Panc1 (cell line): Measurements from ENCODE around the gene TUBB8. TPM values are rescaled to one million over a fixed set of nuclear protein-coding genes. Genes with fewer than 3 reads are reported as not detected.
"Not testable (repeated sequence)": the region's sequence is repeated elsewhere in the genome, so short reads cannot be mapped to it uniquely, and the experiment has no call there.

Source experiments
- ATAC-seq: fragments of 200-7000 bp; cut with Tn5 transposase; 2 replicates; pipeline ENCODE4 v1.9.1; 2020; ENCODE audit warnings: mild to moderate bottlenecking, moderate library complexity
- BruUV-seq: library from RNA; stranded (reverse); fragments of 400-500 nt; replicated peaks from 2 replicates; lab custom pipeline; 2021; lab: Mats Ljungman, UMichigan
- CTCF ChIA-PET: fragments of 300-600 bp; sonication (Branson Sonifier 250); formaldehyde crosslinking; loops from one replicate; lab custom pipeline; 2022; ENCODE audit warnings: antibody characterized with exemption; lab: Charles Lee
- POLR2A ChIA-PET: fragments of 300-600 bp; sonication (Branson Sonifier 250); formaldehyde crosslinking; loops from one replicate; lab custom pipeline; 2022; ENCODE audit warnings: antibody characterized with exemption; lab: Charles Lee
- DNase-seq: peaks from one replicate; pipeline ENCODE4 v3.0.0-alpha.2; 2010; ENCODE audit warnings: low read depth, low spot score
- H3K27ac ChIP-seq: 2 replicates; pipeline ENCODE4 v1.5.1; 2011; ENCODE audit warnings: mild to moderate bottlenecking, low read length, inconsistent platforms
- H3K27me3 ChIP-seq: fragments of 200-500 bp; sonication (Bioruptor generic); 2 replicates; pipeline ENCODE4 v1.6.0; 2014; ENCODE audit warnings: low read length, inconsistent platforms; ENCODE audit not compliant: control insufficient read depth, insufficient read depth
- H3K36me3 ChIP-seq: fragments of 200-500 bp; sonication (Bioruptor generic); 2 replicates; pipeline ENCODE4 v1.5.1; 2014; ENCODE audit warnings: inconsistent platforms, mild to moderate bottlenecking, low read length, moderate library complexity; ENCODE audit not compliant: control insufficient read depth, insufficient read depth
- H3K4me1 ChIP-seq: 2 replicates; pipeline ENCODE4 v1.5.1; 2011; ENCODE audit warnings: inconsistent platforms, mild to moderate bottlenecking, low read length, moderate library complexity; ENCODE audit not compliant: control insufficient read depth, insufficient read depth
- H3K4me3 ChIP-seq, 2 experiments: 2 replicates each; pipeline ENCODE4 v1.5.1; 2011 to 2012; ENCODE audit warnings: low read depth in 2 of 2, low read length in 2 of 2, mild to moderate bottlenecking in 2 of 2, inconsistent platforms in 1 of 2, moderate library complexity in 1 of 2
- H3K9me3 ChIP-seq: fragments of 200-500 bp; sonication (Bioruptor generic); 2 replicates; pipeline ENCODE4 v1.5.1; 2014; ENCODE audit warnings: low read depth, mild to moderate bottlenecking, inconsistent platforms, low read length, moderate library complexity; ENCODE audit not compliant: control insufficient read depth, insufficient read depth
- in situ Hi-C: cut with HindIII; loops from 2 replicates; pipeline ENCODE4 v1.10.0; 2016; ENCODE audit warnings: low sequenced_read_pairs, low pct_unique_long_range_greater_than_20kb
- intact Hi-C: fragments of 100-400 bp; cut with micrococcal nuclease; formaldehyde crosslinking; loops from one replicate; pipeline ENCODE4 v1.10.0; 2022; ENCODE audit not compliant: unreplicated experiment
- total RNA-seq: library from RNA; stranded (reverse); gene quantifications from one replicate; pipeline ENCODE4 v1.2.1, GENCODE V29; 2021; ENCODE audit not compliant: unreplicated experiment
- TF ChIP-seq, protein P1 (sequence below): fragments of 450-650 bp; IDR thresholded peaks from 2 replicates; pipeline ENCODE4 v1.5.1; 2017; ENCODE audit warnings: mild to moderate bottlenecking

TUBB8 gene
- total RNA-seq, 1 experiment from 2014 or later: 0.08 TPM

DNA sequence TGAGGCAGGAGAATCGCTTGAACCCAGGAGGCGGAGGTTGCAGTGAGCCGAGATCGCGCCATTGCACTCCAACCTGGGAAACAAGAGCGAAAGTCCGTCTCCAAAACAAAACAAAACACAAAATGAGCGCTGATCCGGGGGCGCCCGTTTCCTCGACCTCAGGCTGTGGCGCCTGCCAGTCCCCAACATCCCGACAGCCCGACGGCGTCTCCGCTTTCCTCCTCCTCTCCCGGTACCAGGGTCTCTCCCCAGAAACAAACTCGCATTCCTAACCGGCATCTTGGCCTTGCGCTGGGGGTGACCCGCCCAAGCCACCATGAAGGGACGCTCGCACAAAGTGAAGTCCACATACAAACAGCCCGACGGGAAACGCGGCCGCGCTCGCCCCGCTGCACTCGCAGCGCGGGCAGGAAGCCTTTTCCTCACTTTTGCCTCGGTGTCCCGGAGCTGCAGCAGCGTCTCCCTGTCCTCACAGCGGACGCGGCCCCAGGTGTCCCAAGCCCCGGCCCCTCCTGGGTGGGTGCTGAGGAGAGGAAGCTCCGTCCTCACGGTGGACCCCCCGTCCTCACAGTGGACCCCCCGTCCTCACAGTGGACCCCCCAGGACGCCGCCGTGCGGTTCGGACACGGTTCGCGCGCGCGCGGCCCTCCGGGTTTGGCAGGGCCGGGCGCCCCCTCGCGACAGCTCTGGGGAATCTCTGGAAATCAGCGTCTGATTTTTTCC, 24.6 kb upstream of the TUBB8 start:
- intact Hi-C loops, in situ Hi-C loops, H3K27ac ChIP-seq, H3K36me3 ChIP-seq, H3K4me1 ChIP-seq, BruUV-seq, DNase-seq, CTCF ChIA-PET, H3K27me3 ChIP-seq, POLR2A ChIA-PET, H3K9me3 ChIP-seq: not testable (repeated sequence)
- peak; percentile 83 for ATAC-seq
- H3K4me3 ChIP-seq: peak overlapping the region; percentile 50 to 57
- TF ChIP-seq, protein P1, sequence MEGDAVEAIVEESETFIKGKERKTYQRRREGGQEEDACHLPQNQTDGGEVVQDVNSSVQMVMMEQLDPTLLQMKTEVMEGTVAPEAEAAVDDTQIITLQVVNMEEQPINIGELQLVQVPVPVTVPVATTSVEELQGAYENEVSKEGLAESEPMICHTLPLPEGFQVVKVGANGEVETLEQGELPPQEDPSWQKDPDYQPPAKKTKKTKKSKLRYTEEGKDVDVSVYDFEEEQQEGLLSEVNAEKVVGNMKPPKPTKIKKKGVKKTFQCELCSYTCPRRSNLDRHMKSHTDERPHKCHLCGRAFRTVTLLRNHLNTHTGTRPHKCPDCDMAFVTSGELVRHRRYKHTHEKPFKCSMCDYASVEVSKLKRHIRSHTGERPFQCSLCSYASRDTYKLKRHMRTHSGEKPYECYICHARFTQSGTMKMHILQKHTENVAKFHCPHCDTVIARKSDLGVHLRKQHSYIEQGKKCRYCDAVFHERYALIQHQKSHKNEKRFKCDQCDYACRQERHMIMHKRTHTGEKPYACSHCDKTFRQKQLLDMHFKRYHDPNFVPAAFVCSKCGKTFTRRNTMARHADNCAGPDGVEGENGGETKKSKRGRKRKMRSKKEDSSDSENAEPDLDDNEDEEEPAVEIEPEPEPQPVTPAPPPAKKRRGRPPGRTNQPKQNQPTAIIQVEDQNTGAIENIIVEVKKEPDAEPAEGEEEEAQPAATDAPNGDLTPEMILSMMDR: peak; percentile 87

DNA sequence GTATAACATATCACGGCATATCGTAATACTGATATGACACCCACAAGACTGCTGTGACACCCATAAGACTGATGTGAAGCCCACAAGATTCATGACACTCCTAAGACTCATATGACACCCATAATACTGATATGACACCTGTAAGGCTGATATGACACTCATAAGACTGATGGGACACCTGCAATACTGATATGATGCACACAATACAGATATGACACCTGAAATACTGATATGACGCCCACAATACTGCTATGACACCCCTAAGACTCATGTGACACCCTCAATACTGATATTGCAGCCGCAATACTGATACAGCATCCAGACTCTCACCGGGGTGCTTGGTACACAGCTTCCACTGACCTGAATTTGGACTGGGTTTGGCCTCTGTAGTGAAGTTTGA, 19.1 kb upstream of the TUBB8 start:
- H3K9me3 ChIP-seq, ATAC-seq, H3K36me3 ChIP-seq, H3K4me3 ChIP-seq, POLR2A ChIA-PET, BruUV-seq, intact Hi-C loops, DNase-seq, in situ Hi-C loops, H3K4me1 ChIP-seq, H3K27ac ChIP-seq, CTCF ChIA-PET, H3K27me3 ChIP-seq: not testable (repeated sequence)

DNA sequence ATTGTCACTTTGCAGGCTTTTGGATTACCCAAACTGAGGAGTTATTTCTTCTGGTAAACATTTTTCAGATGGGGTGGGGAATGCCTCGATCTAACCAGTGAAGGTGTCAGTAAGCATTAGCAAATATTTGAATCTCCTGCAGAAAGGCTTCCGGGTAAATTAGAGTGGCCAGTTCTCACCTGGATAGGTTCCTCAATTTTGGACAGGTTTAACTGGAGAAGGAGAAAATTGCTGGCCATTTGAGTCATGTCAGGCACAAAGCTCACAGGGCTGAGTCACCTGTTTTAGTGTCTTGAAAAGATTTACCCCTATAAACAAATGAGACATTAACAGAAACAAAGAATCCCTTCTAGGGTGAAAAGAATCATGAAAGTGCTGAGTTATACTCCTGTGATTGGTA, 830 bp upstream of the TUBB8 start:
- H3K27me3 ChIP-seq, in situ Hi-C loops, H3K36me3 ChIP-seq, POLR2A ChIA-PET, H3K27ac ChIP-seq, ATAC-seq, BruUV-seq, H3K4me3 ChIP-seq, DNase-seq, H3K4me1 ChIP-seq, H3K9me3 ChIP-seq, CTCF ChIA-PET, intact Hi-C loops: not testable (repeated sequence)

DNA sequence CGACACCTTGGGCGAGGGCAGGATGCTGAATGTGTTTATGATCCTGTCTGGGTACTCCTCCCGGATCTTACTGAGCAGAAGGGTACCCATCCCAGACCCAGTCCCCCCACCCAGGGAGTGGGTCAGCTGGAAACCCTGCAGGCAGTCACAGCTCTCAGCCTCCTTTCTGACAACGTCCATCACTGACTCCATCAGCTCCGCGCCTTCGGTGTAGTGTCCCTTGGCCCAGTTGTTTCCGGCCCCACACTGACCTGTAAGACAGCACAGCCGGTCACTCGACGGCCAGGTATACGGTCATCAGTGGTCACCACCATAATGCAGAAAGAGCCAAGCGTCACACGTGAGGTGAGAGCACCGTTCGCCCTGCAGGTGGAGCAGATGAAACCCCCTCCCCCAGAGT, 1.2 kb downstream of the TUBB8 start:
- in situ Hi-C loops, H3K27ac ChIP-seq, H3K9me3 ChIP-seq, H3K4me1 ChIP-seq, H3K27me3 ChIP-seq, DNase-seq, intact Hi-C loops, BruUV-seq, ATAC-seq, H3K36me3 ChIP-seq, POLR2A ChIA-PET, CTCF ChIA-PET, H3K4me3 ChIP-seq: not testable (repeated sequence)

DNA sequence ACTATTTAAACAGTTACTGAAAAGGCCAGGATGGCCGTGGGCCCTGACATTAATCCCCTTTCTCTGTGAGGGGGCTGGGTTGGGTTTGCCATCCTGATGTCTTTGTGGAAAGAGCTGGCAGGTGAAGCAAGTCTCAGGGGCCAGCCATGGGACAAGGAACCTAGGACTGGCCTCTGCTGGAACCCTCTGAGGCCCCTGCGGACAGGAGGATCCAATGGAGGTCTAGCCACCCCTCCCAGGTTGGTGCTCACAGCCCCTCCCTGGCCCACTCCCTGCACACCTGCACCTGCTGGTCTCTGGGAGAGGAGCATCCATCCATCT, 35.8 kb downstream of the TUBB8 start:
- CTCF ChIA-PET: not testable (repeated sequence)

DNA sequence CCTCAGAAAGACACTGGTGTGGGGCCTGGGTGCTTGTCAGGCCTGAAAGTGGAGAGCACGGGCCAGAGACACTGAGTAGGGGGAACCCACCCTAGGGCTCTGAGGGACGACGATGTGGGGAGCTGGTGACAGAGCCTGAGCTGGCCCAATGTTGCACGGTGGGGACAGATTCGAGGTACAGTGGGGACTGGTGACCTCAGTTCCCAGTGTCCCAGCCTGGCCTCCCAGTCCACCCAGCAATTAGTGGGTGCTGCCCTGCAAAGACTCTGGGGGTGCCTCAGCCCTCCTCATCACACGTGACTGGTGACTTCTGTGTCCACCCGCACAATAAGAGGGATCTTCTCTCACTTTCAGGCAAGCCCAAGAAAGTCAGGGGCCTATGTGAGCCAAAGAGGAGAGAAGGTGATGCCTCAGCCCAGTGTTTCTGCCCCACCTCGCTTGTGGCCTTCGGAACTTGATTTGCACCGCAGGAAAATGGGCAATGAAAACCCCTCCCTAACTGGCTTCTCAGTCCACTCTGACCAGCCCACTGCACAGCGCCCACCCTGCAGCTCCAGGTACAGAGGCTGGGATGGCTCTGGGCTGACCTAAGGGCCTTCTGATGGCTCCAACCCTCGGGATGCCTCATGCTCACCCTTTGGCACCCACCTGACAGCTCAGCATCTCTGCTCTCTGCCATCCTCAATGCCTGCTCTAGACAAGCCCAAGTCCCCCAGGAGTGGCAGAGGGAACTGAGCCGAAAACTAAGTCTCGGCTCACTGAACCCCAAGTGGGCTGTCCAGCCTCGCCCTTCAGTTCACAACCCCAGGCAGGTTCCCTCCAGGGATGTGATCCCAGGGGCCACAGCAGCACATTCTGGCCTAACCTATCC, 36.4 kb downstream of the TUBB8 start:
- H3K4me1 ChIP-seq, BruUV-seq, H3K27ac ChIP-seq, H3K4me3 ChIP-seq, intact Hi-C loops, POLR2A ChIA-PET, CTCF ChIA-PET, H3K27me3 ChIP-seq, H3K9me3 ChIP-seq, DNase-seq, in situ Hi-C loops, H3K36me3 ChIP-seq: not testable (repeated sequence)
- peak; percentile 45; the same call in 1 of the 2 replicates for ATAC-seq

More for the DNA sequence above, 35.8 kb downstream of the TUBB8 start:
- BruUV-seq, POLR2A ChIA-PET, intact Hi-C loops, H3K36me3 ChIP-seq, DNase-seq, ATAC-seq, H3K27ac ChIP-seq, in situ Hi-C loops, H3K4me1 ChIP-seq, H3K9me3 ChIP-seq, H3K27me3 ChIP-seq, H3K4me3 ChIP-seq: not testable (repeated sequence)
